H1 (cell line): ENCODE measurements around the gene INPP5K. TPM values are rescaled to one million over a fixed set of nuclear protein-coding genes. Genes with fewer than 3 reads are reported as not detected.

ENCODE experiments used
- CTCF ChIA-PET: fragments of 300-600 bp; sonication (Branson Sonifier 250); formaldehyde crosslinking; loops from one replicate; lab custom pipeline; 2021; ENCODE audit not compliant: partially characterized antibody; lab: Charles Lee
- POLR2A ChIA-PET: fragments of 300-600 bp; sonication (Branson Sonifier 250); formaldehyde crosslinking; loops from one replicate; lab custom pipeline; 2021; ENCODE audit warnings: inconsistent platforms; ENCODE audit not compliant: partially characterized antibody; lab: Charles Lee
- DNase-seq, 2 experiments: peaks; one replicate each; pipeline versions ENCODE4 v3.0.0 to v3.0.0-alpha.2; 2010 to 2022; ENCODE audit warnings: low spot score in 2 of 2, low read depth in 1 of 2, mixed read lengths in 1 of 2
- FAIRE-seq: peaks from 2 replicates; lab custom pipeline; 2011; peaks lifted over from hg19 to GRCh38; lab: Jason Lieb, UNC
- H2AFZ ChIP-seq: 2 replicates; pipeline ENCODE4 v1.8.1; 2012; ENCODE audit warnings: low read length, inconsistent platforms
- H2AK5ac ChIP-seq: 2 replicates; pipeline ENCODE4 v1.6.1; 2013; ENCODE audit warnings: low read depth, low read length
- H2BK120ac ChIP-seq: replicated peaks from 2 replicates; pipeline ENCODE3; 2013; ENCODE audit warnings: low read depth, low read length, inconsistent platforms
- H2BK12ac ChIP-seq: 2 replicates; pipeline ENCODE4 v1.6.1; 2013; ENCODE audit warnings: low read depth, low read length
- H2BK15ac ChIP-seq: 2 replicates; pipeline ENCODE4 v1.6.1; 2013; ENCODE audit warnings: low read length
- H2BK20ac ChIP-seq: 2 replicates; pipeline ENCODE4 v1.6.1; 2013; ENCODE audit warnings: low read length
- H2BK5ac ChIP-seq: 2 replicates; pipeline ENCODE4 v1.6.1; 2013; ENCODE audit warnings: low read depth, low read length
- H3K14ac ChIP-seq: 2 replicates; pipeline ENCODE4 v1.6.1; 2013; ENCODE audit warnings: inconsistent platforms; ENCODE audit not compliant: insufficient read length
- H3K18ac ChIP-seq: 2 replicates; pipeline ENCODE4 v1.6.1; 2013; ENCODE audit warnings: low read length; ENCODE audit errors: extremely low read depth
- H3K23ac ChIP-seq: 2 replicates; pipeline ENCODE4 v1.6.1; 2013; ENCODE audit warnings: inconsistent platforms; ENCODE audit not compliant: insufficient read length
- H3K23me2 ChIP-seq: 2 replicates; pipeline ENCODE4 v1.6.1; 2013; ENCODE audit warnings: low read depth, low read length
- H3K27ac ChIP-seq: 2 replicates; pipeline ENCODE4 v1.6.1; 2011; ENCODE audit warnings: low read depth, low read length, inconsistent platforms
- H3K27me3 ChIP-seq, 4 experiments: replicated peaks in 1 of 4; 1 replicate in 1 of 4; 2 replicates in 3 of 4; pipeline versions ENCODE4 v1.6.1 to v1.8.1; 2011 to 2013; ENCODE audit warnings: low read length in 3 of 4, mild to moderate bottlenecking in 3 of 4, inconsistent platforms in 2 of 4, mixed read lengths in 2 of 4, moderate library complexity in 1 of 4; ENCODE audit not compliant: control insufficient read depth in 3 of 4, insufficient read depth in 3 of 4; ENCODE audit errors: extremely low read depth in 1 of 4
- H3K36me3 ChIP-seq, 4 experiments: 2 replicates each; pipeline versions ENCODE4 v1.6.1 to v1.8.1; 2011 to 2013; ENCODE audit warnings: mild to moderate bottlenecking in 4 of 4, low read length in 3 of 4, moderate library complexity in 2 of 4, control low read depth in 1 of 4, inconsistent platforms in 1 of 4; ENCODE audit not compliant: insufficient read depth in 4 of 4, control insufficient read depth in 2 of 4
- H3K4ac ChIP-seq: replicated peaks from 2 replicates; pipeline ENCODE3; 2013; ENCODE audit warnings: low read length, low read depth, mixed read lengths, inconsistent platforms; ENCODE audit not compliant: insufficient read length
- H3K4me1 ChIP-seq, 4 experiments: replicated peaks in 1 of 4; 1 replicate in 1 of 4; 2 replicates in 3 of 4; pipeline versions ENCODE4 v1.6.1 to v1.8.1; 2011 to 2013; ENCODE audit warnings: low read length in 3 of 4, inconsistent platforms in 2 of 4, mixed read lengths in 1 of 4; ENCODE audit not compliant: insufficient read depth in 4 of 4, control insufficient read depth in 3 of 4
- H3K4me2 ChIP-seq, 2 experiments: 2 replicates each; pipeline versions ENCODE4 v1.6.1 to v1.8.1; 2011 to 2013; ENCODE audit warnings: low read depth in 2 of 2, low read length in 2 of 2, control low read depth in 1 of 2, inconsistent platforms in 1 of 2, mild to moderate bottlenecking in 1 of 2; ENCODE audit not compliant: insufficient read depth in 1 of 2
- H3K4me3 ChIP-seq, 4 experiments: fragments of 200-600, 300-600 bp in 1 of 4; sonication (generic), shearing (Covaris generic), sonication (Bioruptor Twin) in 1 of 4; 2 replicates each; pipeline versions ENCODE4 v1.5.1 to v1.8.1; 2011 to 2016; ENCODE audit warnings: low read length in 4 of 4, low read depth in 3 of 4, control low read depth in 2 of 4, inconsistent platforms in 2 of 4, mild to moderate bottlenecking in 2 of 4, mixed read lengths in 1 of 4, moderate library complexity in 1 of 4; ENCODE audit not compliant: insufficient read depth in 2 of 4; ENCODE audit errors: extremely low read depth in 1 of 4
- H3K56ac ChIP-seq: replicated peaks from 2 replicates; pipeline ENCODE3; 2013; ENCODE audit warnings: low read depth, mild to moderate bottlenecking, mixed read lengths, low read length, inconsistent platforms; ENCODE audit not compliant: insufficient read length
- H3K79me1 ChIP-seq: 2 replicates; pipeline ENCODE4 v1.6.1; 2013; ENCODE audit warnings: low read depth, low read length, control low read depth
- H3K79me2 ChIP-seq, 2 experiments: 2 replicates each; pipeline versions ENCODE4 v1.6.1 to v1.8.1; 2012 to 2013; ENCODE audit warnings: low read length in 2 of 2, mild to moderate bottlenecking in 2 of 2, inconsistent platforms in 1 of 2; ENCODE audit not compliant: insufficient read depth in 2 of 2, control insufficient read depth in 1 of 2
- H3K9ac ChIP-seq, 4 experiments: replicated peaks in 1 of 4; 1 replicate in 1 of 4; 2 replicates in 3 of 4; pipeline versions ENCODE4 v1.6.1 to v1.8.1; 2011 to 2013; ENCODE audit warnings: low read depth in 3 of 4, low read length in 3 of 4, control low read depth in 2 of 4, mild to moderate bottlenecking in 2 of 4, moderate library complexity in 2 of 4, inconsistent platforms in 1 of 4; ENCODE audit errors: extremely low read depth in 1 of 4
- H3K9me3 ChIP-seq, 2 experiments: 2 replicates each; pipeline versions ENCODE4 v1.6.1 to v1.8.1; 2012 to 2013; ENCODE audit warnings: mild to moderate bottlenecking in 2 of 2, moderate library complexity in 2 of 2, control low read depth in 1 of 2, inconsistent platforms in 1 of 2, low read depth in 1 of 2, low read length in 1 of 2, mixed read lengths in 1 of 2; ENCODE audit not compliant: insufficient read depth in 2 of 2
- H4K20me1 ChIP-seq, 2 experiments: replicated peaks in 1 of 2; 2 replicates each; pipeline versions ENCODE3 to v1.8.1; 2011 to 2013; ENCODE audit warnings: inconsistent platforms in 2 of 2, low read length in 2 of 2, mild to moderate bottlenecking in 1 of 2; ENCODE audit not compliant: insufficient read depth in 2 of 2, control insufficient read depth in 1 of 2
- H4K5ac ChIP-seq: 2 replicates; pipeline ENCODE4 v1.6.1; 2013; ENCODE audit warnings: low read length, low read depth, mixed read lengths, inconsistent platforms; ENCODE audit not compliant: insufficient read length
- H4K8ac ChIP-seq: 2 replicates; pipeline ENCODE4 v1.8.0; 2013; ENCODE audit warnings: mild to moderate bottlenecking, moderate library complexity, low read length, inconsistent platforms; ENCODE audit not compliant: insufficient read depth; ENCODE audit errors: extremely low read depth
- H4K91ac ChIP-seq: replicated peaks from 2 replicates; pipeline ENCODE3; 2013; ENCODE audit warnings: low read length, mixed read lengths, inconsistent platforms; ENCODE audit not compliant: insufficient read length
- CHD1 ChIP-seq: IDR thresholded peaks from 2 replicates; pipeline ENCODE4 v1.6.1; 2012; ENCODE audit warnings: low read depth, low read length, improper control_type of control experiment
- CTCF ChIP-seq, 3 experiments: IDR thresholded peaks; 1 replicate in 2 of 3; 2 replicates in 1 of 3; pipeline versions ENCODE4 v1.5.1 to v1.6.1; 2011; ENCODE audit warnings: low read length in 3 of 3, mild to moderate bottlenecking in 3 of 3, inconsistent platforms in 2 of 3, low read depth in 1 of 3, moderate library complexity in 1 of 3; ENCODE audit not compliant: insufficient read depth in 1 of 3; ENCODE audit errors: control extremely low read depth in 1 of 3
- HDAC6 ChIP-seq: IDR thresholded peaks from one replicate; pipeline ENCODE4 v1.7.1; 2012; ENCODE audit warnings: low read depth, mild to moderate bottlenecking, inconsistent platforms, low read length, moderate library complexity
- WGBS, 2 experiments: shearing (Covaris generic) in 1 of 2; methylation state at CpG; one replicate each; pipeline versions ENCODE4 v1.1.6 to v1.1.7; 2013 to 2015; ENCODE audit warnings: low lambda C conversion rate in 2 of 2, mixed read lengths in 2 of 2, inconsistent platforms in 1 of 2, low coverage in 1 of 2, missing lambda C conversion rate in 1 of 2; ENCODE audit not compliant: insufficient replicate concordance in 2 of 2, insufficient coverage in 1 of 2, insufficient read length in 1 of 2; ENCODE audit errors: extremely low coverage in 1 of 2, missing lambda C conversion rate in 1 of 2; 5-methylcytosine and 5-hydroxymethylcytosine counted together
- polyA plus RNA-seq, 7 experiments: library from polyadenylated mRNA; depleted of rRNA in 3 of 7; stranded (reverse) in 5 of 7; unstranded in 2 of 7; fragments of >200 nt in 5 of 7; fragments of 200-250 nt in 2 of 7; gene quantifications; 1 replicate in 5 of 7; 2 replicates in 1 of 7; 4 replicates in 1 of 7; pipeline versions ENCODE4 v1.2.1 to v1.2.3, GENCODE V29; 2011 to 2013; ENCODE audit warnings: missing spikeins in 2 of 7, mixed read lengths in 2 of 7
- total RNA-seq: library from RNA; stranded (reverse); fragmentation: NEBNext Ultra II Directional; extraction: Animal tissue kit (Norgen Biotek cat#: 25700); gene quantifications from 2 replicates; pipeline ENCODE4 v1.2.1, GENCODE V29; 2021

Gene INPP5K
- total and polyA plus RNA-seq, 2 of the 8 experiments (the other 6 are each of a cell fraction or from before 2014, with no cell fraction given), result 21.0 to 24.1 TPM

- H2BK15ac ChIP-seq, result no peak overlapping the region
- no peak overlapping the region for H2BK5ac ChIP-seq
- no peaks in the 10 kb centered on the region for H3K27me3 ChIP-seq
- CTCF ChIA-PET, result interaction anchor here (1.6 kb wide), 1 partner anchor 59 kb away, joined by 5 read pairs; no protein-coding TSS in a partner anchor
- no peak for TF ChIP-seq CTCF (IDR thresholded peaks at IDR 0.05; ENCODE audit: control extremely low read depth in 1 of 3, insufficient read depth in 1 of 3, low read depth in 1 of 3, low read length in 3 of 3)
- no peak for TF ChIP-seq CHD1
- TF ChIP-seq HDAC6, result no peak
- no peaks in the 10 kb centered on the region for H3K79me2 ChIP-seq
- DNase-seq (no peak), FAIRE-seq (no peak)
- H2BK20ac ChIP-seq, result no peak overlapping the region
- no peak overlapping the region for H3K4me3 ChIP-seq
- H3K14ac ChIP-seq, result no peak overlapping the region
- no peaks in the 10 kb centered on the region; a peak in 1 of 4 replicates for H3K9me3 ChIP-seq
- POLR2A ChIA-PET, result interaction anchor here (0.6 to 2.6 kb wide), 11 partner anchors 10 to 115 kb away, joined by 3 to 10 read pairs (median 4); partner anchors contain the start of gene CRK
- H3K9ac ChIP-seq, result no peak overlapping the region; a peak in 1 of 7 replicates
- H3K27ac ChIP-seq, result no peak overlapping the region
- no peak overlapping the region for H3K18ac ChIP-seq
- H3K4me2 ChIP-seq, result no peak overlapping the region
- no peak overlapping the region for H4K8ac ChIP-seq
- no peak overlapping the region for H3K4ac ChIP-seq
- H3K79me1 ChIP-seq, result no peaks in the 10 kb centered on the region; the same call in 1 of the 2 replicates
- H3K4me1 ChIP-seq, result no peaks in the 10 kb centered on the region; a peak in 1 of 7 replicates
- peaks cover 6 to 41% (median 27%) of the 10 kb centered on the region in 4 experiments; a peak in 6 of 8 replicates for H3K36me3 ChIP-seq
- no peak overlapping the region for H2BK12ac ChIP-seq
- peaks cover 0 to 11% of the 10 kb centered on the region in 2 experiments for H4K20me1 ChIP-seq
- no peak overlapping the region for H2AK5ac ChIP-seq
- 97% methylated on average over 24 of the region's 31 CpGs; no CpG with 5 or more reads in 1 of the 2 experiments for WGBS, 2 experiments
- H2BK120ac ChIP-seq, result no peak overlapping the region
- H4K91ac ChIP-seq, result no peak overlapping the region
- no peaks in the 10 kb centered on the region for H3K23me2 ChIP-seq
- no peak overlapping the region for H4K5ac ChIP-seq
- H3K56ac ChIP-seq, result no peak overlapping the region
- H3K23ac ChIP-seq, result no peak overlapping the region
- no peak overlapping the region for H2AFZ ChIP-seq
Measured at GRCh38 chr17:1474402-1475189, 41.8 kb downstream of the INPP5K start.
